Body of pancreas (tissue), 4 donors: Measurements from ENCODE around the gene GOLGA6L24.
"Not testable (repeated sequence)": the region's sequence is repeated elsewhere in the genome, so short reads cannot be mapped to it uniquely, and the experiment has no call there.

Source experiments
- CTCF ChIP-seq, 7 experiments: fragments of 450-650 bp in 4 of 7; fragments of 200-600 bp in 3 of 7; sonication (generic) in 3 of 7; IDR thresholded peaks; one replicate each; pipeline ENCODE4 v1.5.1; 2016 to 2019; ENCODE audit warnings: antibody characterized with exemption in 7 of 7
- POLR2A ChIP-seq, 3 donors: fragments of 450-650 bp; IDR thresholded peaks; one replicate each; pipeline ENCODE4 v1.6.1; 2016; ENCODE audit warnings: antibody characterized with exemption in 3 of 3, mild to moderate bottlenecking in 2 of 3

- TF ChIP-seq CTCF, POLR2A (IDR thresholded peaks at IDR 0.05): not testable (repeated sequence)
Measured at GRCh38 chr15:28308718-28309117, 49.2 kb downstream of the GOLGA6L24 start.
